Endothelial cell of umbilical vein (primary cell): Measurements from ENCODE around the gene LMO1.

Experiments
- EZH2 ChIP-seq: IDR thresholded peaks from 2 replicates; pipeline ENCODE4 v1.6.1; 2012; ENCODE audit warnings: borderline replicate concordance, low read depth, mild to moderate bottlenecking, moderate library complexity, low read length, inconsistent platforms; ENCODE audit not compliant: severe bottlenecking
- JUN ChIP-seq: IDR thresholded peaks from 2 replicates; pipeline ENCODE4 v1.6.1; 2011; ENCODE audit warnings: borderline replicate concordance, low read depth; ENCODE audit not compliant: insufficient read length, insufficient read depth
- POLR2A ChIP-seq: IDR thresholded peaks from 2 replicates; pipeline ENCODE4 v1.6.1; 2012; ENCODE audit warnings: low read depth, mild to moderate bottlenecking, control low read depth, low read length
- POLR2AphosphoS5 ChIP-seq: IDR thresholded peaks from 2 replicates; pipeline ENCODE4 v1.6.1; 2012; ENCODE audit warnings: low read depth, mild to moderate bottlenecking, control low read depth, low read length, moderate library complexity; ENCODE audit not compliant: insufficient read depth
- TF ChIP-seq, protein P1 (sequence below), 2 donors: IDR thresholded peaks; 1 replicate in 1 of 2; 2 replicates in 1 of 2; pipeline ENCODE4 v1.5.1; 2011; ENCODE audit warnings: low read length in 2 of 2, mild to moderate bottlenecking in 2 of 2, moderate library complexity in 2 of 2, control low read depth in 1 of 2, inconsistent platforms in 1 of 2, low read depth in 1 of 2; ENCODE audit not compliant: insufficient read depth in 1 of 2; ENCODE audit errors: extremely low read depth in 1 of 2
- TF ChIP-seq, protein P2 (sequence below): IDR thresholded peaks from 2 replicates; pipeline ENCODE4 v1.6.1; 2011; ENCODE audit not compliant: insufficient read depth, insufficient read length

DNA sequence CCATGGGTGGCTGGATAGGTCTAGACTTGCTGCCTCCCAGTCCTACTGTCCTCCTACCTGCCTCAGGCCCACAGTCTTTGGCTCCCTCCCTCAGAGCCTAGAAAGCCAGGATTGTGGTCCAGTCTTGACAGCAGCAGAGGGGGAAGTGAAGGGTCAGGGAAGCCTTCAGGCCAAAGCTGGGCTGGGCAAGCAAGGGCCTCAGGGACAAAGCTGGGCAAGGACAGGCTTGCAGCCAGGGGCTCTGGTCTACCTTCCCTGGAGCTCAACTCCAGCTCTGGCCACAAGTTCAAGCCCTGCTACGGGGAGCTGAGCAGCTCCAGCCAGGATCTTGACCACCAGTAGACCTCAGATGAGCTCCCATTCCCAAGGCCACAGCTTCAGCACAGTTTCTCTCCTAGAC lies 14.9 kb downstream of the LMO1 start:
- no peak for TF ChIP-seq EZH2
- no peak for TF ChIP-seq POLR2A
- TF ChIP-seq, protein P1, sequence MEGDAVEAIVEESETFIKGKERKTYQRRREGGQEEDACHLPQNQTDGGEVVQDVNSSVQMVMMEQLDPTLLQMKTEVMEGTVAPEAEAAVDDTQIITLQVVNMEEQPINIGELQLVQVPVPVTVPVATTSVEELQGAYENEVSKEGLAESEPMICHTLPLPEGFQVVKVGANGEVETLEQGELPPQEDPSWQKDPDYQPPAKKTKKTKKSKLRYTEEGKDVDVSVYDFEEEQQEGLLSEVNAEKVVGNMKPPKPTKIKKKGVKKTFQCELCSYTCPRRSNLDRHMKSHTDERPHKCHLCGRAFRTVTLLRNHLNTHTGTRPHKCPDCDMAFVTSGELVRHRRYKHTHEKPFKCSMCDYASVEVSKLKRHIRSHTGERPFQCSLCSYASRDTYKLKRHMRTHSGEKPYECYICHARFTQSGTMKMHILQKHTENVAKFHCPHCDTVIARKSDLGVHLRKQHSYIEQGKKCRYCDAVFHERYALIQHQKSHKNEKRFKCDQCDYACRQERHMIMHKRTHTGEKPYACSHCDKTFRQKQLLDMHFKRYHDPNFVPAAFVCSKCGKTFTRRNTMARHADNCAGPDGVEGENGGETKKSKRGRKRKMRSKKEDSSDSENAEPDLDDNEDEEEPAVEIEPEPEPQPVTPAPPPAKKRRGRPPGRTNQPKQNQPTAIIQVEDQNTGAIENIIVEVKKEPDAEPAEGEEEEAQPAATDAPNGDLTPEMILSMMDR (IDR thresholded peaks at IDR 0.05; ENCODE audit: extremely low read depth in 1 of 2, insufficient read depth in 1 of 2, low read depth in 1 of 2, low read length in 2 of 2), result no peak
- TF ChIP-seq POLR2AphosphoS5, result no peak
- TF ChIP-seq, protein P2, sequence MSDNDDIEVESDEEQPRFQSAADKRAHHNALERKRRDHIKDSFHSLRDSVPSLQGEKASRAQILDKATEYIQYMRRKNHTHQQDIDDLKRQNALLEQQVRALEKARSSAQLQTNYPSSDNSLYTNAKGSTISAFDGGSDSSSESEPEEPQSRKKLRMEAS, result no peak
- no peak for TF ChIP-seq JUN
